ENCODE measurements around the gene SFRP5.

Gene SFRP5

DNA sequence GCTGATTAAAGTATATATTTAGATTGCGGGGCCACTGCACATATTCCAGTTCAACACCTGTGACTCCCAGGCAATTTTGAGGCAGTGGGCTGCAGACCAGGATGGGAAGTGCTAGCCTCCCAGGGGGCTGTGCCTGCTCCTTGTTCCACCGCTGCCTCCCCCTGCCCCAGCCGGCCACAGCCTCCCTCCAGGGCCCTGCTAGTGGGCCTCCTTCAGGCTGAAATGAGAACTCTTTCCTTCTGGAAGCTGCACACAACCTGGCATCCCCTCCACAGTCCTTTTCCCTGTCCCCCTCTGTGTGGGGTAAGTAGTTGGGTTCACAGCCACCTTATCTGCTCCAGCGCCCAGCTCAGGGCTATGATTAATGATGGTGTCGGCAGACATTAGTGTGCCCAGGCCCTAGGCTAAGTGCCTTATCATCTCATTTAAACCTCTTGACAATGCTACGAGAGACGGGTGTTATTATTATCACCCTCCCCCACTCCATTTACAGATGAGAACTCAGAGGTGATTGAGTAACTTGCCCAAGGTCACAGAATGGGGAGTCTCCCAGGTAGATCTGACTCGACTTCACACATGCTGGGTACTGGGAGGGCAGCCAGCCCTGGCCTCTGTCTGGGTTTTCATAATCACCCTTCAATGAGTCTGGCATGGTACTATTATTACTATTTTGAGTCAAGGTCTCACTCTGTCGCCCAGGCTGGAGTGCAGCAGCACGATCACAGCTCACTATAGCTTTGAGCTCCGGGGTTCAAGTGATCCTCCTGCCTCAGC is 10.8 kb upstream of the SFRP5 start:
- H3K9ac ChIP-seq (ENCODE audit: low read depth, low read length): no peak overlapping the region
- no peak overlapping the region for H3K4me3 ChIP-seq (ENCODE audit: low read depth, low read length)
- no peaks in the 10 kb centered on the region for H3K9me3 ChIP-seq (ENCODE audit: control insufficient read depth, insufficient read depth, low read length)
- H3K36me3 ChIP-seq (ENCODE audit: control insufficient read depth, insufficient read depth, low read length): no peaks in the 10 kb centered on the region
- H3K27me3 ChIP-seq (ENCODE audit: control insufficient read depth, insufficient read depth, low read length): peaks cover 20% of the 10 kb centered on the region
- peaks cover 16% of the 10 kb centered on the region for H3K4me1 ChIP-seq (ENCODE audit: control insufficient read depth, insufficient read depth, low read length)

DNA sequence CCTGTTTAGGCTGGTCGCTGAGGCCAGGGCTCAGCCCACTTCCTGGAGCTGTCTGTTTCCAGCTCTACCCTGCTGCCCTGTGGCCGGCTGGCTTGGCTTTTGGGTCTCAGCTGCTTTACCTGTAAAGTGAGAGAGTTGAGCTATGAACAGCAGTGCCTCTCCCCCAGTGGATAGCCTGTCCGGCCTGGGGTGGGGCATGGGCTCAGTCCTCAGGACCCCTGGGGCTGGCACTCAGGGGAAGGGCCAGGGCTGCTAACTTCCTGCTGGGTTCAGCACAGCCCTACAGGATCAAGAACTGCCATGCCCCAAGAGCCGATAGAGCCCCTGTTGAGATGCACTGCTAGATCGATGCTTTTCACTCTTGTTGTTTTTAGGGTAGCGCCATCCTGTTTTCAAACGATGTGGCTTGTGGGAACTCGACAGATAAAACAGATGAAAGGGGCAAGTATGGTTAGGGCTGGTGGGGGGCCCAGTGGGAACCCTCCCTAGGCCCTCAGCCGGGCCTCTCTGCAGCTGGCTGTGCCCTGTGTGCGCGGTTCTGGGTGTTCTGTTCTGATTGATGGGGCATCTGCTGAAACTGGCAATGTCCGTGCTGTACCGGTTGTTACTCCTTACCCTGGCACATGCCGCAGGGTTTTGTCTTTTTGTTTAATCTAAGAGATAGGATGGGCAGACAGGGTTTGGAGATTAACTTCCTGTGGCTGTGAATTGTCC is 10.0 kb upstream of the SFRP5 start:
- H3K36me3 ChIP-seq (ENCODE audit: control insufficient read depth, insufficient read depth, low read length): no peaks in the 10 kb centered on the region
- H3K9me3 ChIP-seq (ENCODE audit: control insufficient read depth, insufficient read depth, low read length): no peaks in the 10 kb centered on the region
- H3K4me1 ChIP-seq (ENCODE audit: control insufficient read depth, insufficient read depth, low read length): peaks cover 16% of the 10 kb centered on the region
- H3K27me3 ChIP-seq (ENCODE audit: control insufficient read depth, insufficient read depth, low read length): peaks cover 20% of the 10 kb centered on the region
- no peak overlapping the region for H3K4me3 ChIP-seq (ENCODE audit: low read depth, low read length)
- H3K9ac ChIP-seq (ENCODE audit: low read depth, low read length): no peak overlapping the region

DNA sequence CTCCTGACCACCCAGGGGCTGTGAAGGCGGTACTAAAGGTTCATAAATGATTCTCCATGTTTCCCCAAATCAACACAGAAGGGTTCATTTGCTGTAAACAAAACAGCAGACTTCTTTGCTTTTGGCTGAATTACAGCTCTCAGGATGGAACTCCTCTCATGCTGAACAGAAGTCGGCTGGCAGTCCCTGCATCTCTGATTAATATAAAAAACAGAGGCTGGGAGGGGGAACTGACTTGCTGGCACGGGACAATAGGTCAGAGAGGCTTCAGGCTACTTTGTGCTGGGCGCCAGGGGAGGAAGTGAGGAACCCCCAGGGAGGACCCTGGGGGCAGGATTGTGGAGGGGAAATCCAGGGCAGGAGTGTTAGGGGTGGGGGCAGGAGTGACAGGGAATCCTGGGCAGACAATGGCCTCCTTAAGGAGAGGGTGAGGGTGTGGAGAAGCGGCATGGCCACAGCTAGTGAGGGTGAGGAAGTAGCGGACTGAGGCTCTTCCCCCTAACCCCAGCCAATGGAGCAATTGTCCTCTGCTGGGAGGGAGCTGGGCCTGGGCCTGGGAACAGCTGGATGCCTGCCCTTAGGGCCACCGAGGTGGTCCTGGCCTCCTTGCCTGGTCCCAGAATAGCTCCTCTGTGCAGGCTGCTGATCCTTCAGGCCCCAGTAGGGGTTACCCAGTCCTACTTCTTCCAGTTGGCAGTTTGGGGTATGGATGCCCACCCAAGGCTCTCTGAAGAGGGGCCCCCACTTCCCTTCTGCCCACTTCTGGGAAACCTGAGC is 9.2 kb upstream of the SFRP5 start:
- no peaks in the 10 kb centered on the region for H3K9me3 ChIP-seq (ENCODE audit: control insufficient read depth, insufficient read depth, low read length)
- H3K9ac ChIP-seq (ENCODE audit: low read depth, low read length): no peak overlapping the region
- peaks cover 16% of the 10 kb centered on the region for H3K4me1 ChIP-seq (ENCODE audit: control insufficient read depth, insufficient read depth, low read length)
- no peaks in the 10 kb centered on the region for H3K36me3 ChIP-seq (ENCODE audit: control insufficient read depth, insufficient read depth, low read length)
- no peak overlapping the region for H3K4me3 ChIP-seq (ENCODE audit: low read depth, low read length)
- H3K27me3 ChIP-seq (ENCODE audit: control insufficient read depth, insufficient read depth, low read length): peaks cover 17% of the 10 kb centered on the region

DNA sequence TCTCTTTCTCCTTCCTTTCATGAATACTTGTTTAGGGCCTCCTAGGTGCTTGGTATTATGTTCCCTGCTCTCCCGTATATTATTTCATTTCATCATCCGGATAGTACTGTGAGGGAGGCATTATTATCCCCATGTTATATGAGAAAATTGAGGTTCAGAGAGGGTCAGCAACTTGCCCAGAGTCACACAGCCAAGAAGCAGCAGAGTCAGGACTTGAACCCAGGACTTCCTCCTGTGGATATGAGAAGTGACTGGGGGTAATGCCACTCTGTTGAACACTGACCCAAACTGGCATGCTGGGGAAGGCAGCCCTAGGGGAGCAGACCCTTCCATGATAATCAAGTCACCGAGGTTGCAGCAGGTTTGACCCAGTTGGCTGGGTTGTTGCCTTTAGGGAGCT is 8.2 kb upstream of the SFRP5 start:
- Histone ChIP-seq H3K36me3 (ENCODE audit: control insufficient read depth, insufficient read depth, low read length) (no peaks in the 10 kb centered on the region), H3K27me3 (ENCODE audit: control insufficient read depth, insufficient read depth, low read length) (peaks cover 17% of the 10 kb centered on the region), H3K9ac (ENCODE audit: low read depth, low read length) (no peak overlapping the region), H3K4me1 (ENCODE audit: control insufficient read depth, insufficient read depth, low read length) (peaks cover 16% of the 10 kb centered on the region), H3K4me3 (ENCODE audit: low read depth, low read length) (no peak overlapping the region), H3K9me3 (ENCODE audit: control insufficient read depth, insufficient read depth, low read length) (no peaks in the 10 kb centered on the region)

DNA sequence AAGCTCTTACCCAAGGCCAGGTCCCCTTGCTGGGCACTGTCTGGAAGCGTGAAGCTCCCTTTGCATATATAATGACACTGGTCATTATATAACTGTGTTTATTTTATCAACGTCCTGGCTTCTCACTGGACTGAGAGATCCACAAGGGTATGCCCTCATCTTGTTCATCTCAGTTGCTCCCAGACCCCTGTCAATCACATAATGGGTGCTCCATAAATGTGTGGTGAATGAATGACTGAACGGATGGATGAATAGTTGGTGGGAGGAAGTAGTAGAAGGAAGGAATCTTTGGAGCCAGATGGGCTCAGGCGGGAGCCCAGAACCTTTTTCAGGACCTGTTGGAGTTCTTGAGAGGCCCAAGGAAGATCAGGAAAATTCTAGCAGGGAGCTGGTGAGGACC is 7.7 kb upstream of the SFRP5 start:
- Histone ChIP-seq H3K4me3 (ENCODE audit: low read depth, low read length) (no peak overlapping the region), H3K36me3 (ENCODE audit: control insufficient read depth, insufficient read depth, low read length) (no peaks in the 10 kb centered on the region), H3K9me3 (ENCODE audit: control insufficient read depth, insufficient read depth, low read length) (no peaks in the 10 kb centered on the region), H3K27me3 (ENCODE audit: control insufficient read depth, insufficient read depth, low read length) (peaks cover 17% of the 10 kb centered on the region), H3K4me1 (ENCODE audit: control insufficient read depth, insufficient read depth, low read length) (peaks cover 16% of the 10 kb centered on the region), H3K9ac (ENCODE audit: low read depth, low read length) (no peak overlapping the region)

DNA sequence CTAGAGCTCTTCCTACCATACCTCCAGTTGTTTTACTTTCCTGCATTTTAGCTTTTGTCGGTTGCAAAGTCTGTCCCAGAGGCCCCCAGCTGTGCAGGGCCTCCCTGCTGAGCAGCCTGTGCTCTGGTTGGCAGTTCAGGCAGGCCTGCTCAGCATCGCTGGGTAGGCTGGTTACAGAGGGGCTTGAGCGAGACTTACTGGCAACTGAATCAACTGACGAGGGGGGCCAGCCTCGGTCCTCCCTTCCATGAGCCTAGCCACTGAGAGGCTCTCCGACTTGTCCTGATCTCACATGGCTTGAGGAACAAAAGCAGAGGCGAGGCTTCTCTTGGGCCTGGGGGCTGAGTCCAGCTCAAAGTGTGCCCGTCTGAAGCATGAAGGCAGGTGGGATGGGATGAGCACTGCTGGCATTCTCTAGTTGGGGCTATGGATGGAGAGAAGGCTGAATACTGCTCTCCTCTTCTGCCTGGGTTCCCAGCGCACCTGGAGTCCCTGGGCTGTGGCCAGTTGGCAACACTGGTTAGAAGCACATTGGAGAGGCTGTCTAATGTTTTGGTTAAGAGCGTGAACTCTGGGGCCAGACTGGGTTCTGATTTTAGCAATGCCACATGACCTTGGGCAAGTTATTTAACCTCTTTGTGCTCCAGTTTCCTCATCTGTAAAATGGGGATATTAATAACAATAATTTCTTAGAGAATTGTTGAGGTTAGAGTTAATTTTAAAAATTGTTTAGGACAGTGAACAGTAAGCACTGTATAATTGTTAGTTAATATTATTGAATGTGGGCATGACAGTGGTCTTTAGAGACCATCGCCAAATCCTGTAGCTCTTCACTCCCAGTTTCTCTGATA is 6.9 kb upstream of the SFRP5 start:
- Histone ChIP-seq H3K4me3 (ENCODE audit: low read depth, low read length) (no peak overlapping the region), H3K4me1 (ENCODE audit: control insufficient read depth, insufficient read depth, low read length) (peaks cover 16% of the 10 kb centered on the region), H3K36me3 (ENCODE audit: control insufficient read depth, insufficient read depth, low read length) (no peaks in the 10 kb centered on the region), H3K27me3 (ENCODE audit: control insufficient read depth, insufficient read depth, low read length) (peaks cover 18% of the 10 kb centered on the region), H3K9ac (ENCODE audit: low read depth, low read length) (no peak overlapping the region), H3K9me3 (ENCODE audit: control insufficient read depth, insufficient read depth, low read length) (no peaks in the 10 kb centered on the region)

DNA sequence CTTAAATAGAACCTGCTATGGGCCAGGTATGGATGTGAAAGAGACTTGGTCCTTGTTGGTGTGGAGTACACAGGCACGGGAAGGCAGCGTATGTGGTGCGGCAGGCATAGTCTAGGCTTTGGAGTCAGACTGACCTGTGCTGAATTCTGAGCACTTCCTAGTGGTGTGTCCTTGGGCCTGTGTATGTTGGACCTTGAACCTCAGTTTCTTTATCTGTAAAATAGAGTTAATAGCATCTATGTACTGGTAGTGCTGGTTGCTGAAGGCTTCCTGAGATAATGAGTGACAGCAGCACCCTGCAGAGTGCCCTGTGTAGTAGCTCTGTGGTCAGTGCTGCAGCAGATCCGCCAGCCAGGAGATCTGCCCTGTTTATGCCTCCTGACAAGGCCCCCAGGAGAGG is 5.3 kb upstream of the SFRP5 start:
- peaks cover 18% of the 10 kb centered on the region for H3K4me1 ChIP-seq (ENCODE audit: control insufficient read depth, insufficient read depth, low read length)
- no peaks in the 10 kb centered on the region for H3K9me3 ChIP-seq (ENCODE audit: control insufficient read depth, insufficient read depth, low read length)
- H3K9ac ChIP-seq (ENCODE audit: low read depth, low read length): no peak overlapping the region
- no peaks in the 10 kb centered on the region for H3K36me3 ChIP-seq (ENCODE audit: control insufficient read depth, insufficient read depth, low read length)
- H3K4me3 ChIP-seq (ENCODE audit: low read depth, low read length): no peak overlapping the region
- peaks cover 31% of the 10 kb centered on the region for H3K27me3 ChIP-seq (ENCODE audit: control insufficient read depth, insufficient read depth, low read length)

DNA sequence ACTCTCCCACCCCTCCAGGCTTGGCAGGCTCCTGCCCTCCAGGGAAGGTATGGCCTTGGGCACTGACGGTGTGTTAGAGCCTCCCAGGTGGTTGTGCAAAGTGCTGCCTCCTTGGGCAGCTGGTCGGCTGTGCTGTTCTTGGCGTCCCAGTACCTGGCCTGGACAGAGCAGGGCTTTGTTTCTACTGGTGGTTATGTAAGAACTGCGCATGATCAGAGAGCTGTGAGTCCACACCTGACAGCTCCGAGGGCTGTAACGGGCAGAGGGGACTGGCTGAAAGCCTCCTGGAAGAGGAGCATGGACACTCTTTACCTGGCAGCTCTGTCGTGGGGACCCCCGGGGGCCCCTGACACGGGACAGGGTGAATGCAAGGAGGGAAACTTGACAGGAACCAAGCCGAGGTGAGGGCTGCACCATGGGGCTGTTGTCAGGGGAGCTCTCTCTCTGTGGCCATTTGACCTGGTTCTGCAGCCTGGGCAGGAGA is 3.1 kb upstream of the SFRP5 start:
- H3K36me3 ChIP-seq (ENCODE audit: control insufficient read depth, insufficient read depth, low read length): no peaks in the 10 kb centered on the region
- H3K9ac ChIP-seq (ENCODE audit: low read depth, low read length): no peak overlapping the region
- no peaks in the 10 kb centered on the region for H3K9me3 ChIP-seq (ENCODE audit: control insufficient read depth, insufficient read depth, low read length)
- peaks cover 14% of the 10 kb centered on the region for H3K4me1 ChIP-seq (ENCODE audit: control insufficient read depth, insufficient read depth, low read length)
- no peak overlapping the region for H3K4me3 ChIP-seq (ENCODE audit: low read depth, low read length)
- H3K27me3 ChIP-seq (ENCODE audit: control insufficient read depth, insufficient read depth, low read length): peaks cover 48% of the 10 kb centered on the region

DNA sequence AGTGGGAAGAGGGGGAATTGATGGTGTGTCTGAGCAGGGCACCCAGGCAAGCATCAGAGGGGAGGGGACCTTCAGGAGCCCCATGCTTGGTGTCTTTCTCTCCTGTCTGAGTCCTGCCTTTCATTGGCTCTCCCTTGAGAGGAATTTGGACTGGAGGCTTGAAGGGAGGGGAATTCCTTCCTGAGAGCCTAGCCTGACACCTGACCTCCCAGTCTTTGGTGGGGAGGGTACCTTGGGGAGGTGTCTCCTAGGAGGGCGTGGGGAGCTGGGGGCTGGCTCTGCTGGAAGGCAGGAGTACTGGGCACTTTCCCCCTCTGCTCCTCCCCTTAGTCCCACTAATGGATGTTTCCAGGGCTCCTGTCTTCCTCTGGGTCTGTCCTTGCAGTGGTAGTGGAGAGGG is 1.3 kb upstream of the SFRP5 start:
- no peaks in the 10 kb centered on the region for H3K36me3 ChIP-seq (ENCODE audit: control insufficient read depth, insufficient read depth, low read length)
- no peak overlapping the region for H3K4me3 ChIP-seq (ENCODE audit: low read depth, low read length)
- H3K27me3 ChIP-seq (ENCODE audit: control insufficient read depth, insufficient read depth, low read length): peaks cover 49% of the 10 kb centered on the region
- H3K4me1 ChIP-seq (ENCODE audit: control insufficient read depth, insufficient read depth, low read length): peaks cover 8% of the 10 kb centered on the region
- no peaks in the 10 kb centered on the region for H3K9me3 ChIP-seq (ENCODE audit: control insufficient read depth, insufficient read depth, low read length)
- no peak overlapping the region for H3K9ac ChIP-seq (ENCODE audit: low read depth, low read length)

DNA sequence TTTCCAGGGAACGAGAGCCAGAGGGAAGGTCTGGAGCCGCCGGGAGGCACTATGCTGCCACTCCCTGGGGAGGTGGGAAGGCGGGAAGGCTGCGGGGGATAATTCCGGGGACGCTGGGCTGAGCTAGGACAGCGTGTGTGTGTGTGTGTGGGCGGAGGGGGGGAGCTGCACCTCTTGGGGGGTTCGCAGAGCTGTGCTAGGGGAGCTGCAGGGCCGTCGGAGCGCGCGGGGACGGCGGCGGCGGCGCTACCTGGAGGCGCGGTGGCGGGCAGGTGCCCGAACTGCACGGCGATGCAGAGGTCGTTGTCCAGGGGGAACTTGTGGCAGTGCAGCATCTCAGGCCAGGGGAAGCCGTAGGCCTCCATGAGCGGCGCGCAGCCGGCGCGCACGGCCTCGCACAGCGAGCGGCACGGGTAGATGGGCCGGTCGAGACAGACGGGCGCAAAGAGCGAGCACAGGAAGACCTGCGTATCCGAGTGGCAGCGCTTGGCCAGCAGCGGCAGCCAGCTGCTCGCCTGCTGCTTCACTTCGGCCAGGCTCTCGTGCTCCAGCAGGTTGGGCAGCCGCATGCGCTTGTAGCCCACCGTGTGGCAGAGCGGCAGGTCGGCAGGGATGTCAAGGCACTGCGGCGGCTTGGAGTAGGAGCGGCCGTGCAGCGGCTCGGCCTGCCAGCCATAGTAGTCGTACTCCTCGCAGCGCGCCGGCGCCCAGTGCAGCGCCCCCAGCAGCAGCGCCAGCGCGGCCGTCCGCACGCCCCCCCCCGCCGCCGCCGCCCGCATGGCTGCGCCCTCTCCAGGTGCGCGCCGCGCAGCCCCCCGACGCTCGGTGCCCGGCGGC is 526 bp downstream of the SFRP5 start:
- Histone ChIP-seq H3K27me3 (ENCODE audit: control insufficient read depth, insufficient read depth, low read length) (peaks cover 49% of the 10 kb centered on the region), H3K4me1 (ENCODE audit: control insufficient read depth, insufficient read depth, low read length) (peaks cover 8% of the 10 kb centered on the region), H3K4me3 (ENCODE audit: low read depth, low read length) (peak overlapping the region; percentile 74), H3K9ac (ENCODE audit: low read depth, low read length) (peak overlapping the region; percentile 37), H3K36me3 (ENCODE audit: control insufficient read depth, insufficient read depth, low read length) (no peaks in the 10 kb centered on the region), H3K9me3 (ENCODE audit: control insufficient read depth, insufficient read depth, low read length) (no peaks in the 10 kb centered on the region)
